MG63 (cell line): ENCODE results near the gene AK4. TPM values are rescaled to one million over a fixed set of nuclear protein-coding genes. Genes with fewer than 3 reads are reported as not detected.
"Not testable (repeated sequence)": the region's sequence is repeated elsewhere in the genome, so short reads cannot be mapped to it uniquely, and the experiment has no call there.

Experiments used
- DNase-seq: peaks from one replicate; pipeline ENCODE4 v3.0.0-alpha.2; 2020
- H3K27me3 ChIP-seq: fragments of 250-450 bp; sonication (Bioruptor Pico); 2 replicates; pipeline ENCODE4 v1.5.1; 2020; ENCODE audit warnings: mild to moderate bottlenecking, moderate library complexity
- H3K36me3 ChIP-seq: fragments of 250-450 bp; sonication (Bioruptor Pico); 2 replicates; pipeline ENCODE4 v1.5.1; 2020; ENCODE audit warnings: mild to moderate bottlenecking, moderate library complexity
- H3K4me3 ChIP-seq: fragments of 250-450 bp; sonication (Bioruptor Pico); 2 replicates; pipeline ENCODE4 v1.5.1; 2020; ENCODE audit warnings: mild to moderate bottlenecking, moderate library complexity
- H3K9me3 ChIP-seq: fragments of 250-450 bp; sonication (Bioruptor Pico); 2 replicates; pipeline ENCODE4 v1.5.1; 2020; ENCODE audit warnings: mild to moderate bottlenecking, moderate library complexity
- total RNA-seq: library from RNA; depleted of rRNA; stranded (reverse); fragments of >200 nt; shearing (Covaris generic); gene quantifications from 2 replicates; pipeline ENCODE4 v1.2.3, GENCODE V29; 2014; ENCODE audit warnings: low replicate concordance

The AK4 gene
- total RNA-seq, 1 experiment from 2014 or later: 1.5 TPM

DNA sequence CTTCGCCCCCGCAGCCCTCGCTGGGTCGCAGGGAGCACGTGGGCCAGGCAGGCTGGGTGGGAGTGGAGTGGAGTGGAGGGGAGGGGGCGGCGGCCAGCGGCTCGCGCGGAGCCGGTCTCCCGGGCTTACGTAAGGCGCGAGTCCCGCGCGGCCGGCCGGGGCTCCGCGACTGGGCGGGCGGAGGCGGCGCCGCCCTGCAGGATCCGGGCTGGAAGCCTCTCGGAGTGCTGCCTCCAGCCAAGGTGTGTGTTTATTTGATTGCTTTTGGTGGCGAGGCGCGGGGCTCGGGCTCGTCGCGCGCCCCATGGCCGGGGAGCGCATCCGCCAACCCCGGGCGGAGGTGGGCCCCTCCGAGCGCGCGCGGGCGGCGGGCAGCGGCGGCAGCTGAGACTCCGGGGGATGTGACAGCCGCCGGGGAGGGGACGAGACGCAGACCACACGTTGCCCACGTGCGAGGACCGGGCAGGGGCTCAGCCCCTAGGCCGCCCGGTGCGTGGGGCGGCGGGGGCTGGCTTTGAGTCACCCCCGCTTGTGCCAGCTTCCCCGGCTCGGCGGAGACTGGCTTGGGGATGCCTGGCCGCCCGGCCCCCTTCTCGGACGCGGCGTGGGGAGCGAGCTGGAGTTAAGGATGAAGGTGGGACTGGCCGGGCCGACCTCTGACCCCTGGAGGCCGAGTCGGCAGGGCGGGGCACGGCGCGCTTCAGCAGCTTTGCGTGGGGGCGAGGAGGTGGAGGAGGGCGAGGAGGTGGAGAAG lies 402 bp upstream of the AK4 start:
- Histone ChIP-seq H3K27me3 (no peaks in the 10 kb centered on the region), H3K36me3 (no peaks in the 10 kb centered on the region), H3K9me3 (no peaks in the 10 kb centered on the region), H3K4me3 (peak overlapping the region; percentile 77)
- peak; percentile 76 for DNase-seq

DNA sequence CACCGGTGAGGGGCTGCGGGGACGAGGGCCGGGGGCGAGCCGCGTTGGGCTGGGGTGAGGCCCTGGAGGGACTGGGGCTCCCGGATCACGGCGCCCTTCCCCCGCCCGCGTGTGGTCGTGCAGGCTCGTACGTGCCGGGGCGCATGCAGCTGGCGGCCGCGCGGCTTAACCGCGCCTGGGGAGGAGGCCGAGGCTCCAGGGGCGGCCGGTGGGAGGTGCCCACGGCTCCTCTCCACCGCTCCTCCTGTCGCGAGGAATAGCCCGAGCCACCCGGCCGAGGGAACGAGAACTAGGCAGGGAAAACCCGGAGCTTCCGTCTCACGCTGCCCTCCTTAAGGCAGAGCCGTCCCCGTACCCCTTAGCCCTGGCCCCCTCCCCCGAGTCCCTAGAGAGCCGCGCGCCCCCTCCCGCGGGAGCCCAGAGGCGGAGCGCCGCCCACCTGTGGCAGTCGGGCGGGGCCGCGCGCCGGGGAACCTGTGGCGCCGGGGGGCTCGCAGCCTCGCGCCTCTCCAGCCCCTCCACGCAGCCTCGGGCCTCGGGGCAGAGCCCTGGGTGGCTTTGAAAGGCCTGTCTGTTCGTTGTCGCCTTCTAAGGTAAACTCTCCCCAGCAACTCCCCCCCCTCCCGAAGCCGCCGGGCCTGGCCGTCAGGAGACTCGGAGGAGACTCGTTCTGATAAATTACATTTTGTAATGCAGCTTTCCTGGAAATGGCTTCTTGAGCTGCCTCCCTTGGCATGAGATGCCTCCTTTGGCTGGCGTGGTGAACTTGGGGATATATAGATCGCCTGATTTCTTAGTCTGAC lies 746 bp downstream of the AK4 start:
- peak; percentile 77 for DNase-seq
- H3K9me3 ChIP-seq: no peaks in the 10 kb centered on the region
- H3K4me3 ChIP-seq: peak overlapping the region; percentile 77
- no peaks in the 10 kb centered on the region for H3K36me3 ChIP-seq
- no peaks in the 10 kb centered on the region for H3K27me3 ChIP-seq

DNA sequence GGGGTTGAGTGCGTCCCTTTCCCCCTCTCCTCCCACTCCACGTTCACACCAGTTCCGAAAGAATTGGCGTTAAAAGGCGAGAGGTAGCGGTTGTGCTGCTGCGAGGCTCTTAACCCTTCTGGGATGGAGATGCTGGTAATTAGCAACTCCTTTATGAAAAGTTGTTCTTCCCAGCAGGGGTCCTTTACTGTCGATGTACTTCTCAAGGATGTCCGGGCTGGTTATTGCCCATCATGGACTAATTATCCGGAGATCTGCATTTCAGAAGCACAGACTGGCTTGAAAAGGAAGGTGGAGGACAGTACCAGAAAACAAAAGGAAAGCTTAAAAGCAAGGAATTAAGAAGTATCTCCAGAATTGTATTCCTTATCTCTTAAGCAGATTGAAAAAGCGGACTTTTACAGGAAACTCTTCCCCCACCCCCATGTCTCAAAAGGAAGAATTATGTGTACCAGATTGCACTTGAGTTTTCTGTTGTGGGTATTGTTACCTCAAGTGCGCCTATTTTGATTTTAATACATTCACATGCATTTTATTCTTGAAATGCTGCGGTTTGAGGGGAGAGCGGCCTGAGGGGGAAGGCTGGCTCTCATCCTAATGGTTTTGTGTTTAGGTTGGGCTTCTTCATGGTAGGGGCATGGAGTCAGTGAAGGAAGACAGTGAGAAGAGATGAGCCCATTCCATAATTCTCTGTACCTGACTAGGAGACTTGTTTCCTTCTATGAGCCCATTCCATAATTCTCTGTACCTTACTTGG lies 1.5 kb downstream of the AK4 start:
- DNase-seq: no peak
- Histone ChIP-seq H3K27me3 (no peaks in the 10 kb centered on the region), H3K36me3 (no peaks in the 10 kb centered on the region), H3K9me3 (no peaks in the 10 kb centered on the region), H3K4me3 (peak overlapping the region; percentile 77)

DNA sequence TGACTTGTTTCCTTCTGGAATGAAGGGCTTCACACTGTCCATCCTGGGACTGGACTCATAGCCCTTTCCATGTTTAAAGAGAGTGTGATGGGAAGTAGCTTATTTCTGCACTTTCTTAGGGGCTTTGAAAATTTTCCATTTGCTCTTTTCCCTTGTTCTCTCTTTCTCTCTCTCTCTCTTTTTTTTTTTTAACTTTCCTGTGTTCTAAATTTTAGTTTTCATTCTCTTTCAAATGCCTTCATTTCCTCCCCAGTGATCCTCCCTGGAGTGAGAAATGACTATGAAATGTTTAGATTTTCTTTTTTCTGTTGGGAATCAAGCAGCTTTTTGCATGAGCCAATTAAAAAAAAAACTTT lies 2.1 kb downstream of the AK4 start:
- no peaks in the 10 kb centered on the region for H3K27me3 ChIP-seq
- H3K4me3 ChIP-seq: no peak overlapping the region
- DNase-seq: no peak
- no peaks in the 10 kb centered on the region for H3K9me3 ChIP-seq
- no peaks in the 10 kb centered on the region for H3K36me3 ChIP-seq

DNA sequence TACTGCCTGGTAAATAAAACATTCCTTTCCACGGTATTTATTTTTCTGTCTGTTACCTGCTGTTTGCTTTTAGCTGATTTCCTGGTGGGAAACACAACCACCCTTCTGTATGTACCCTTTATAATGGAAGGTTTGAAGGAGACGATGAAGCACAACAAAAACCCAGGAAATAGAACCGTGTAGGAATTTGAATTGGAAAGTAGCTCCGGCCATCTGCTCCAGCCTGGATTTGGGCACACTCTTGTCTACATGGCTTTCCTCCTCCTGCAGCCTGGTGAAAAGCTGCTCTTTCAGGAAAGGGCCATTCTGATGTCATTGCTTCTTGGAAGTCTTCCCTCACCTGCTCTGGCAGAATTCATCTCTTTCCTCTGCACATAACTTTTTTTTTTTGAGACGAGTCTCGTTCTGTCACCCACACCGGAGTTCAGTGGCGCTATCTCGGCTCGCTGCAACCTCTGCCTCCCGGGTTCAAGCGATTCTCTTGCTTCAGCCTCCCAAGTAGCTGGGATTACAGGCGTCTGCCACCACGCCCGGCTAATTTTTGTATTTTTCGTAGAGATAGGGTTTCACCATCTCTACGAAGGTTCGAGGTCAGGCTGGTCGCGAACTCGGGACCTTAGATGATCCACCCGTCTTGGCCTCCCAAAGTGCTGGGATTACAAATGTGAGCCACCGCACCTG lies 2.7 kb downstream of the AK4 start:
- Histone ChIP-seq H3K36me3 (no peaks in the 10 kb centered on the region), H3K9me3 (no peaks in the 10 kb centered on the region), H3K27me3 (no peaks in the 10 kb centered on the region), H3K4me3 (no peak overlapping the region)
- no peak for DNase-seq

DNA sequence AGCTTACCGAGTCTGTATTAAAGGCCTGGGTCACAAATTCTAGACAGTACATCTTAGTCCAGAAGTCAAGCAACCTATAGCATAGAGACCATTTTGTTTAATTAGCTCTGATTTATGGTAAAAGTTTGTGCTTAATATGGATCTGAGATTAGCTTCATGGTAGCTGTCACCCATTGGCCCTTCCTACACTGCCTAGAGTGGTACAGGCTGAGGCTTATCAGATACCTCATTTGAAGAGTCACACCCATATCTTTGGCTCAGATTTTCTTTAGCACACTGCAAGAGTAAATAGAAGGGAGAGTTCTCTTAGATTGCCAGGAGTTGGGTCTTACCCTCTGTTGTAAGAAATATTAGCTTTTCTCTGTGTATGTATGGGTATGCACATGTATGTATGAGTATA lies 3.6 kb downstream of the AK4 start:
- Histone ChIP-seq H3K27me3 (no peaks in the 10 kb centered on the region), H3K36me3 (no peaks in the 10 kb centered on the region), H3K9me3 (no peaks in the 10 kb centered on the region), H3K4me3 (no peak overlapping the region)
- DNase-seq: no peak

DNA sequence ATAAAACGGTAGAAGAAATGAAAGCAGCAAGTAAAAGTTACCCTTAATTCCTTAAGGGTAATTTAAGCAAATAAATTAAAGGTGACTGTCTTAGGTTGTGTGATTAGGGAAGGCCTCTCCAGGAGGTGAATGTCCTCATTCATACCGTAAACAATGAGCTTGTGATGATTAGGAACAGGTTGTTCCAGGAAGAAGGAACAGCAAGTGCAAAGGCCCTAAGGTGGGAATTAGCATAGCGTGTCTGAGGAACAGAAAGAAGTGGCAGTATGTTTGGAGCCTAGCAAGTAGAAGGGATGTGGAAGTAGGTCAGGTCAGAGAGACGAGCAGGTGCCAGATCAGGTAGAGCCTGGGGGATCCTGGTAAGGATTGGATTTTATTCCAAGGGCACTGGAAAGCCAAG lies 5.6 kb downstream of the AK4 start:
- Histone ChIP-seq H3K36me3 (no peaks in the 10 kb centered on the region), H3K4me3 (no peak overlapping the region), H3K27me3 (no peaks in the 10 kb centered on the region), H3K9me3 (no peaks in the 10 kb centered on the region)
- DNase-seq: no peak

DNA sequence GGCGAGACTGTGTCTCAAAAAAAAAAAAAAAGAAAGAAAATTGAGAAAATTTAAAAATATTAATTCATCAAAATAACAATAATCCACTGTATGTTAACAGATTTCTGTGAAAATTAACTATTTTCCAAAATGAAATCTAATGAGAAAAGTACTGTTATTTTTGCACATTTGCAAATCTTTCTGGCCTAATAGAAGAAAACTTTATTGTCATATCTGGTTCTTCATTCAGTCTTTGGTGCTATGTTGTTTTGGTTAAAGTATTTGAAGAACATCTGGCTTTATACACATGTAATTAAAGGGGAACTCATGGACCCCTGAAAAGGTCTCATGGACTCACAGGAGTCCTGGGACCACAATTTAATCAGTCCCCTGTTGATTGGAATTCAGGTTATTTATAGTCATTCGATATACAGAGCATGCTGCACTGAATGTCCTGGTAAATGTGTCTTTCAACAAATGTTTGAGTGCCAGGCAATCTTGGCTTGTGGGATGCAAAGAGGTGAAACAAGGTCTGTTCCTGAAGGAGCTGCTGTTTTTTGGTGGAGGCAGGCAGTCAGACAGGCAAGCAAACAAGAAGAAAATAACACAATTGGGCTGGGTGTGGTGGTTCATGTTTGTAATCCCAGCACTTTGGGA lies 9.0 kb downstream of the AK4 start:
- no peak for DNase-seq
- H3K4me3 ChIP-seq: no peak overlapping the region
- H3K27me3 ChIP-seq: no peaks in the 10 kb centered on the region
- no peaks in the 10 kb centered on the region for H3K9me3 ChIP-seq
- H3K36me3 ChIP-seq: no peaks in the 10 kb centered on the region

DNA sequence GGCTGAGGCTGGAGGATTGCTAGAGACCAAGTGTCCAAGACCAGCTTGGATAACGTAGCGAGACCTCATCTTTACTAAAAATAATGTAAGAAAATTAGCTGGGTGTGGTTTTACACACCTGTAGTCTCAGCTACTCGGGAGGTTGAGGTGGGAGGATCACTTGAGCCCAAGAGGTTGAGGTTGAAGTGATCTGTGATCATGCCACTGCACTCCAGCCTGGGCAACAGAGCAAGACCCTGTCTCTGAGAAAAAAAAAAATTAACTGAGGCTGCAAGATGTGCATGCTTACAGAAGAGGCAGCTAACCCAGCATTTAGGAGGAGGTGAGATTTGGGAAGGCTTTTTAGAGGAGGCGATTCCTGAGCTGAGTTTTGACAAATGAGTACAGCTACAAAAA lies 9.5 kb downstream of the AK4 start:
- Histone ChIP-seq H3K9me3 (no peaks in the 10 kb centered on the region), H3K4me3 (no peak overlapping the region), H3K27me3 (no peaks in the 10 kb centered on the region), H3K36me3 (no peaks in the 10 kb centered on the region)
- DNase-seq: no peak

DNA sequence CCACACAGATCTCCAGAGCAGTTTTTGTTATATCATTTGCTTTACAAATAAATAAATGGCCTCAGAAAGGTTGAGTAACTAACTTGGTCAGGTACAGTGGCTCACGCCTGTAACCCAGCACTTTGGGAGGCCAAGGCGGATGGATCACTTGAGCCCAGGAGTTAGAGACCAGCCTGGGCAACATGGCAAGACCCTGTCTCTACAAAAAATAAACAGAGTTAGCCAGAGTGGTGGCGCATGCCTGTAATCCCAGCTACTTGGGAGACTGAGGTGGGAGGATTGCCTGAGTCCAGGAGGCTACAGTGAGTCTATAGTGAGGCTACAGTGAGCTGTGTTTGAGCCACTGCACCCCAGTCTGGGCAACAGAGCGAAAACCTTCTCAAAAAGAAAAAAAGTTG lies 11.3 kb downstream of the AK4 start:
- H3K9me3 ChIP-seq, DNase-seq, H3K27me3 ChIP-seq, H3K4me3 ChIP-seq, H3K36me3 ChIP-seq: not testable (repeated sequence)

DNA sequence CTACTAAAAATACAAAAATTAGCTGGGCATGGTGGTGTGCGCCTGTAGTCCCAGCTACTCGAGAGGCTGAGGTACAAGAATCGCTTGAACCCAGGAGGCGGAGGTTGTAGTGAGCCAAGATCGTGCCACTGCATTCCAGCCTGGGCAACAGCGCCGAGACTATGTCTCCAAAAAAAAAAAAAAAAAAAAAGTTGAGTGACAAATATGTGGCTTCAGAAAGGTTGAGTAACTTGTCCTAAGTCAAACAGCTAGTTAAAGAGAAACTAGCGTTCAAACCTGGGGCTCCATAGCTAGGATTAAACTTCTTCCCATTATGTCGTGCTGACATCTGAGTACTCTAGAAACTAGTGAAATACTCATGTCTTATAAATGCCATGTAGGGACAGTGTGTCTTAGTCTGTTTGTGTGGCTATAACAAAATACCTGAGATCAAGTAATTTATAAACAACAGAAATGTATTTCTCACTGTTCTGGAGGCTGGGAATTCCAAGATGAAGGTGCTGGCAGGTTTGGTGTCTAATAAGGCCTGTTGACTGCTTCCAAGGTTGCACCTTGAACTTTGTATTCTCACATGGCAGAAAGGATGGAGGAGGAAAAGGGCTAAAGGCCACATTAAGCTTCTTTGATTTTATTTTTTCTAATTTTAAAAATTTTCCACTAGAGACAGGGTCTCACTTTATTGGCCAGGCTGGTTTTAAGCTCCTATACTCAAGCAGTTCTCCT lies 12.0 kb downstream of the AK4 start:
- H3K36me3 ChIP-seq: no peaks in the 10 kb centered on the region
- no peaks in the 10 kb centered on the region for H3K9me3 ChIP-seq
- no peak for DNase-seq
- no peaks in the 10 kb centered on the region for H3K27me3 ChIP-seq
- no peak overlapping the region for H3K4me3 ChIP-seq

DNA sequence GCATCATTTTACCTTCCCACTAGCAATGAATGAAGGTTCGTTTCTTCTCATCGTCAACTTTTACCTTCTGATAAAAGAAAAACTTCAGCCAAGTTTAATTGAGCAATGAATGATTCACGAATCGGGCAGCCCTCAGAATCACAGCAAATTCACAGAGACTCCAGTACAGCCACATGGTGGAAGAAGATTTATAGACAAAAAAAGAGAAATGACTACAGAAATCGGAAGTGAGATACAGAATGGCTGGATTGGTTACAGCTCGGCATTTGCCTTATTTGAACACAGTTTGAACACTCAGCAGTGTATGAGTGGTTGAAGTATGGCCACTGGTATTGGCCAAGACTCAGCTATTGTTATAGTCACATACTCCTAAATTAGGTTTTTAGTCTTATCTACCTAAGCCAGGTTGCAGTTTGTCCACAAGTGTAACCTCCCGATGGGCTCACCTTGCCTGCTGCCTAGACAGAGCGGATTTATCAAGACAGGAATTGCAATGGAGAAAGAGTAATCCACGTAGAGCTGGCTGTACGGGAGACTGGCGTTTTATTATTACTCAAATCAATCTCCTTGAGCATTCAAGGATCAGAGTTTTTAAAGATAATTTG lies 15.3 kb downstream of the AK4 start:
- Histone ChIP-seq H3K9me3 (no peaks in the 10 kb centered on the region), H3K27me3 (no peaks in the 10 kb centered on the region), H3K4me3 (no peak overlapping the region), H3K36me3 (no peaks in the 10 kb centered on the region)
- no peak for DNase-seq

DNA sequence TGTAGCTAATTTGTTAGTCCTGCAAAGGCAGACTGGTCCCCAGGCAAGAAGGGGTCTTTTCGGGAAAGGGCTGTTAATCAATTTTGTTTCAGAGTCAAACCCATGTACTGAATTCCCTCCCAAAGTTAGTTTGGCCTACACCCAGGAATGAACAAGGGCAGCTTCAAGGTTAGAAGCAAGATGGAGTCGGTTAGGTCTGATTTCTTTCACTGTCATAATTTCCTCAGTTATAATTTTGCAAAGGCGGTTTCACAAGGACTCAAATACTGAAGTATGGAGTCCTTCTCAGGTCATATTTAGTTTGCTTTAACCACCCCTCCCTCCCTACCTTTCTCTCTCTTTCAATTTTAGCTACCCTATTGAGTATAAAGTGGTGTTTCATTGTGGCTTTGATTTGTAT lies 16.1 kb downstream of the AK4 start:
- H3K4me3 ChIP-seq, H3K36me3 ChIP-seq, H3K27me3 ChIP-seq, DNase-seq, H3K9me3 ChIP-seq: not testable (repeated sequence)

DNA sequence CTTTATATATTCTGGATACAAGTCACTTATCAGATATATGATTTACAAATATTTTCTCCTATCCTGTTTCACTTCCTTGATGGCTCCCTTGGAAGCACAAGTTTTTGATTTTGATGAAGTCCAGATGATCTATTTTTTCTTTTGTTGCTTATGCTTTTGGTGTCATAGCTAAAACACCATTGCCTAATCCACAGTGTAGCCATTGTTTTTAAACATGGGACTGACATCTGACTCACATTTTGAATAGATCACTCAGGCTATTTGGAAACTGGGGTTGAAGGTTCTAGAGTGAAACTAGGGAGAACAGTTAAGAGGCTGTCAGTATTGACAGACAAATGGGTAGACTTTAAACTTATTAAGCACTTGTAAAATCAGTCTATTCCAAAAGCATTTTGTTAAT lies 16.6 kb downstream of the AK4 start:
- no peaks in the 10 kb centered on the region for H3K36me3 ChIP-seq
- no peak for DNase-seq
- no peaks in the 10 kb centered on the region for H3K9me3 ChIP-seq
- no peaks in the 10 kb centered on the region for H3K27me3 ChIP-seq
- no peak overlapping the region for H3K4me3 ChIP-seq

DNA sequence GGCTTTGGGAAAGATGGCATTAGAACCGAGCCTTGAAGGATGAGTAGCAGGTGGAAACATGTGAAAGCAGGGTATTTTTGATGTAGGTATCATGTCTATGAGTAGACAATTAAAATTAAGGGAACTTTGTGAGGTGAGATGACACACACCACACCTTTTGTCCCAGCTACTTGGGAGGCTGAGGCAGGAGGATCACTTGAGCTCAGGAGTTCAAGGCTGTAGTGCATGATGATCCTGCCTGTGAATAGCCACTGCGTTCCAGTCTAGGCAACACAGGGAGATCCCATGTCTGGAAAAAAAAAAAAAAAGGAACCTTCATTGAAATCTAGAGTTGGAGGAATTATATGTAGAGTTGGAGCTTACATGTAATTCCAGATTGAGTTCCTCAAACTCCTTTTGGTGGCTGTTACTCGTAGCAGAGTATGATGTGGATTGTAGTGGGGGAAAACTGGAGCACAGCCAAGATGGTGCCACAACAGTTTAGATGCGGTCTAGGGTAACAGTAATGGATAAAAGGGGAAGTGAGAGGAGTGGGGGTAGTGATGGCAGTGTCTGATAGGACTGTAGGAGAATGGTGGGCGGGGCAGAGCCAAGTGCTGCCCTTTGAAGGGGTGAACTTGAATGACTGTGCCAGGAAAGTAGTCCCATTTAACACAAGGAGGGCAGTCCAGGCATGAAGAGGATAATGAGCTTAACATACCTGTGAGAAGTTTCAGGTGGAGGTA lies 17.4 kb downstream of the AK4 start:
- no peaks in the 10 kb centered on the region for H3K27me3 ChIP-seq
- no peak for DNase-seq

More for the DNA sequence above, 17.4 kb downstream of the AK4 start:
- Histone ChIP-seq H3K36me3 (no peaks in the 10 kb centered on the region), H3K4me3 (no peak overlapping the region), H3K9me3 (no peaks in the 10 kb centered on the region)
